Mononuclear cell (primary cell): ENCODE results near the gene UNC80. TPM values are rescaled to one million over a fixed set of nuclear protein-coding genes. Genes with fewer than 3 reads are reported as not detected.

ENCODE experiments used
- H3K27me3 ChIP-seq: 2 replicates; pipeline ENCODE4 v1.6.0; 2011; ENCODE audit warnings: low read length, control low read depth; ENCODE audit not compliant: insufficient read depth
- H3K4me1 ChIP-seq: 2 replicates; pipeline ENCODE4 v1.5.1; 2011; ENCODE audit warnings: mild to moderate bottlenecking, low read length, control low read depth; ENCODE audit not compliant: insufficient read depth
- H3K4me3 ChIP-seq: 2 replicates; pipeline ENCODE4 v1.5.1; 2011; ENCODE audit warnings: mild to moderate bottlenecking, low read length, moderate library complexity
- H3K9me3 ChIP-seq: 2 replicates; pipeline ENCODE4 v1.5.1; 2011; ENCODE audit warnings: low read depth, mild to moderate bottlenecking, control low read depth, low read length
- total RNA-seq: library from RNA; depleted of rRNA; stranded (reverse); fragments of >200 nt; gene quantifications from one replicate; pipeline ENCODE4 v1.2.3, GENCODE V29; 2012

Gene UNC80
- total RNA-seq, 1 donor = not detected

DNA sequence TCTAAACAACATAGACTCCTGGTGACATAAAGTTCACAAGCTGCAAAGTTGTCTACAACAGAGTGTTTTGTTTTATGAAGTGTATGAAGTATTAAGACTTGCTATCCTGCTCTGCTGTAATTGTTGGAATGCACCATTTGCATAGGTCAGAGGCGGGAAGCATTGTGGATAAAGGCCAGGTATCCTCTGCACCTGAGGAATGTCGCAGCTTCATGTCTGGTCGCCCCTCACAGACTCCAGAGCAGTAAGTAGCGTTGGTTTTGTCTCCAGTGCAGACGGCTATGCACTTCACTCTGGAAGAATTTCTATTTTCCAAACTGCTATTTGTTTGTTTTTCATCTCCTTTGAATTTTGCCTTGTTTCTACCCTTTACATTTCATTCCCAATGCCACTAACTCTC, 63.1 kb downstream of the UNC80 start:
- Histone ChIP-seq H3K27me3 (no peaks in the 10 kb centered on the region), H3K9me3 (no peaks in the 10 kb centered on the region), H3K4me3 (no peak overlapping the region), H3K4me1 (no peaks in the 10 kb centered on the region)

- H3K27me3 ChIP-seq = no peaks in the 10 kb centered on the region
- no peak overlapping the region for H3K4me3 ChIP-seq
- no peaks in the 10 kb centered on the region for H3K9me3 ChIP-seq
- no peaks in the 10 kb centered on the region for H3K4me1 ChIP-seq
Observed at GRCh38 chr2:209840434-209840833, 68.8 kb downstream of the UNC80 start.

DNA sequence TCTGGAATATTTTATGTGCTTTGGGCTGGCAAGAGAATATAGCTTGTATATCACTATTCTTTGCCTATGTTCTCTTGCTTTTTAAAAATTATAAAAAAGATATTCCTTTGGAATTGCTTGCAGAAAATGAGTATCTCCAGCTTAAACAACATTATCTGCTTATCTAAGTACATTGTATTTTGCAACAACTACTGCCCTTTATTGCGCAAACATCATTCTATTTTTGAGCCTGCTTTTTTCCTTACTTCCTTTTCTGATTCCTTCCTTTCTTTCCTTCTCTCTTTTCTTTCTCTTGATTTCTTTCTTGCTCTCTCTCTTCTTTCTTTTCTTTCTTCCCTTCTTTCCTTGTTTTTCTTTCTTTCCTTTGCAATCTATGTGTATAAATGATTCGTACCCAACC, 74.0 kb downstream of the UNC80 start:
- Histone ChIP-seq H3K27me3 (no peaks in the 10 kb centered on the region), H3K9me3 (no peaks in the 10 kb centered on the region), H3K4me1 (no peaks in the 10 kb centered on the region), H3K4me3 (no peak overlapping the region)

DNA sequence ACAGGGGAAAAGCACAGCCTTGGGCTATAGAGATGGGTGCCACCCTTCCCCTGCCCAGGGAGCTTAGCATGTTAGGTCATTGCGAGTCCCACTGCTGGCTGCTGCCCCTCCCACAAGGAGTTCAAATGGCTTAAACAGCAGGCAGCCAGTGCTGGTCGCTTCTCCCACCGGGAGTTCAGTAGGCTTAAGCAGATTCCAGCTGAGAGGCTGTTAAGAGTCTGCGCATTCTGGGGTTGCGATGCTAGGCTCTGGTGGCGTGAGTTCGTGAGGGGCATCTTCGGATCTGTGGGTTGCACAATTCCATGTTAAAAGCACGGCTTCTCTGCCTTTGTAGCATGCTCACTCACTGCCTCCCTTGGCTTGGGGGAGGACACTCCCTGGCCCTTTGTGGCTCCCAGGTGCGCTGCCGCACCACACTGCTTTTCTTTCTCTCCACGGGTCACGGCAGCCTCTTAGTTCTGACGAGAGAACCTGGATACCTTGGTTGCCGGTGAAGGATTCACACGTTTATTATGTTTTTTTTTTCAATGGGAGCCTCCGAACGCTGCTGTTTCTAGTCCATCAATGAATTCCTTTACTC, 93.2 kb downstream of the UNC80 start:
- Histone ChIP-seq H3K27me3 (no peaks in the 10 kb centered on the region), H3K9me3 (no peaks in the 10 kb centered on the region), H3K4me3 (no peak overlapping the region), H3K4me1 (no peaks in the 10 kb centered on the region)

DNA sequence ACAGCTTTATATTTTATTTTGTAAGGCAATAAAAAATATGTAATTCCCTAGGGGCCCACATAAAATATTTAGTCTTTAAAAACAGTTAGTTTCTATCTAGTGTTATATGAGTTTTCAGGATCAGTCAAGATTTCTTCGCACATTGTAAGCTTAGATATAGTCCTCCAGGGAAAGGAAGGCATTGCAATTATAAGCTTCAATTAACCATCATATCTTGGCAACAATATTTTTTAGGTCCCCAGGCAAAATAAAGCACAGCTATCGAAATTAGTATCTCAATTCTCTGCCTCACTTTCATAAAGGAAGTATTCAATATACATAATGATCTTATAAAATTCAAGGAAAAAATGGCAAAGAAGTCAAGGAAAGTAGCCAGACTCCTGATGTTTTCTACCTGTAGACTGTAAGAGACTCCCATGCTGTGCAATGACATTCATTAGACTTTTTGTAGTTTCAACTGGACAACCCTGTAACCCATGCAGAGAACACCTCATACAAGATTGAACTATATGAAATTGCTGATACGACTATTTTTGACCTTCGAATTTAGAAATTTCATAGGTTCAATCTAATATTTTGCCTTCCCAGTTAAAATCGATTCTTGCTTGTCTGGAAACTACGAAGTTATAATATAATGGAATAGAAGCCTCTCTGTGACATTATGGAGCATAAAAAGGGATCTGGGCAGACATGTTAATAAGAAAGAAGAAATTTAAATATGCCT, 96.8 kb downstream of the UNC80 start:
- no peaks in the 10 kb centered on the region for H3K4me1 ChIP-seq
- H3K27me3 ChIP-seq = no peaks in the 10 kb centered on the region
- no peaks in the 10 kb centered on the region for H3K9me3 ChIP-seq
- no peak overlapping the region for H3K4me3 ChIP-seq

DNA sequence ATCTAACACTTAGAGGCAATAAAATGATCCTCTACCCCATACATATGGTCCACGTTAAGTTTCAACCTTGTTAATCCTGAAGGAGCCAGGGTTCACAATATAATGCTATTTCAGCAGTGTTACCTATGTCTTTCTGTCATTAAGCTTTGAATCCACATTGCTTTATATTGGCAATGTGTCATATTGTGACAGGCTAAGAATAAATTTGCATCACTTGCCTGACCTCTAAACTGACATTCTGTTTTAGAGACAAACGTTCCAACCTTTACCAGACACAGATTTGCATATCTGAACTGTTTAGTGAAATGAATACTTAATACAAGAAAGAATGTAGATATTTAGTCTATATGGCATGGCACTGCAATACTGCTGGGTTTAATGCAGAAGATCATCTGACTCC, 98.4 kb downstream of the UNC80 start:
- Histone ChIP-seq H3K27me3 (no peaks in the 10 kb centered on the region), H3K9me3 (no peaks in the 10 kb centered on the region), H3K4me3 (no peak overlapping the region), H3K4me1 (no peaks in the 10 kb centered on the region)

- no peaks in the 10 kb centered on the region for H3K27me3 ChIP-seq
- no peaks in the 10 kb centered on the region for H3K4me1 ChIP-seq
- no peak overlapping the region for H3K4me3 ChIP-seq
- H3K9me3 ChIP-seq = no peaks in the 10 kb centered on the region
Observed at GRCh38 chr2:209872675-209873074, 101.0 kb downstream of the UNC80 start.

DNA sequence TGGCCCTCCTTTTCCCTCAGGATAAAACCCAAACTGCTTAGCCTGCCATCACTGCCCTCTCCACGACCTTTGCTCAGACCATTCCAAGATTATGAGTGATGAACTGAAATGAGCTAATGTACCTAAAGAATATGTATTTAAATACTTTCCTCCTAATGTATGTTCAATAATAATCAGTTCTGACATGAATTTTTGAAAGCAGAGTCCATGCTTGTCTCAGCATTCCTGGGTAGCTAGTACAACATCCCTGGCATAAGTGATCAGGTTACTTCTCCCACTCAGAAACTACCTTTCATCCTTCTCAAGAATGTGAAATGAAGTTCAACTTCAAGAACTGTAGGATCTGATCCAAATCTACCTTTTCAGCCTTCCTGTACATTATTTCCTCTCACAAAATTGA, 103.6 kb downstream of the UNC80 start:
- Histone ChIP-seq H3K27me3 (no peaks in the 10 kb centered on the region), H3K4me3 (no peak overlapping the region), H3K9me3 (no peaks in the 10 kb centered on the region), H3K4me1 (no peaks in the 10 kb centered on the region)

- Histone ChIP-seq H3K4me1 (no peaks in the 10 kb centered on the region), H3K27me3 (no peaks in the 10 kb centered on the region), H3K4me3 (no peak overlapping the region), H3K9me3 (no peaks in the 10 kb centered on the region)
Observed at GRCh38 chr2:209876211-209876610, 104.6 kb downstream of the UNC80 start.

GRCh38 chr2:209878701-209879100, 107.1 kb downstream of the UNC80 start:
- H3K27me3 ChIP-seq = no peaks in the 10 kb centered on the region
- H3K4me3 ChIP-seq = no peak overlapping the region
- no peaks in the 10 kb centered on the region for H3K4me1 ChIP-seq
- no peaks in the 10 kb centered on the region for H3K9me3 ChIP-seq

DNA sequence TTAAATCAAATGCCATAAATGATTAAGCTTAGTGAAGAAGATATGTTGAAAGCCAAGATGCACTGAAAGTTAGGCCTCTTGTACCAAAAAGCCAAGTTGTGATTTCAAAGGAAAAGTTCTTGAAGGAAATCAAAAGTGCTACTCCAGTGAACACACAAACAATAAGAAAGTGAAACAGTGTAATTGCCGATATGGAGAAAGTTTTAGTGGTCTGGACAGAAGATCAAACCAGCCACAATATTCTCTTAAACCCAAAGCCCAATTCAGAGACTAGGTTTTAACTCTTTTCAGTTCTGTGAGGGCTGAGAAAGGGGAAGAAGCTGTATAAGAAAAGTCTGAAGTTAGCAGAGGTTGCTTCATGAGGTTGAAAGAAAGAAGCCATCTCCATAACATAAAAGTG, 129.0 kb downstream of the UNC80 start:
- Histone ChIP-seq H3K9me3 (no peaks in the 10 kb centered on the region), H3K27me3 (no peaks in the 10 kb centered on the region), H3K4me3 (no peak overlapping the region), H3K4me1 (no peaks in the 10 kb centered on the region)

DNA sequence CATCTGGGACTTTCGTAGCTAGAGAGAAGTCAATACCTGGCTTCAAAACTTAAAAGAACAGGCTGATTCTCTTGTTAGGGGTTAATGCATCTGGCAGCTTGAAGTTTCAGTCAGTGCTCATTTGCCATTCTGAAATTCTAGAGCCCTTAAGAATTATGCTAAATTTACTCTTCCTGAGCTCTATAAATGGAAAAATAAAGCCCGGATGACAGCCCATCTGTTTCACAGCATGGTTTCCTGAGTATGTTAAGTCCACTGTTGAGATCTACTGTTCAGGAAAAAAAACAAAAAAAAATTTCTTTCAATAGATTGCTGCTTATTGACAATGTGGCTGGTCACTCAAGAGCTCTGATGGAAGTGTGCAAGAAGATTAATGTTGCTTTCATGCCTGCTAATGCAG, 129.5 kb downstream of the UNC80 start:
- Histone ChIP-seq H3K27me3 (no peaks in the 10 kb centered on the region), H3K9me3 (no peaks in the 10 kb centered on the region), H3K4me1 (no peaks in the 10 kb centered on the region), H3K4me3 (no peak overlapping the region)

DNA sequence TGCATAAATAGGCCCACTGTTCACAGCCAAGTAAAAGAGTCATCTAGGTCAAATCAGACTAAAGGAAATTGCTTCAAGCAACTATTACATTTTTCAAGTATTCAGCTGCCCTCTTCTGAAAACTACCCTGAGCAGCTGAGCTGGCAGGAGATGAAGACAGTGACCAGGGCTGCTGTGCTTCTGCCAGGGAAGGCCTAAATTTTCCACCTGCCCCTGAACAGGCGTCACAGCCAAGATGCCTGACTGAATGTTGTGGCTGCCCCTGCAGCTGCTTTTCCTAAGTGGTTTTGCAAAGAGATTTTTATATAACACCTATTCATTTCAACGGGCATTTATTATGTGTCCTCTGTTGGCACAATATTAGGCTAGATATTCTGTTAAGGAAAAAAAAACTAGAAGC, 134.1 kb downstream of the UNC80 start:
- H3K4me3 ChIP-seq = no peak overlapping the region
- H3K27me3 ChIP-seq = no peaks in the 10 kb centered on the region
- H3K4me1 ChIP-seq = no peaks in the 10 kb centered on the region
- H3K9me3 ChIP-seq = no peaks in the 10 kb centered on the region

DNA sequence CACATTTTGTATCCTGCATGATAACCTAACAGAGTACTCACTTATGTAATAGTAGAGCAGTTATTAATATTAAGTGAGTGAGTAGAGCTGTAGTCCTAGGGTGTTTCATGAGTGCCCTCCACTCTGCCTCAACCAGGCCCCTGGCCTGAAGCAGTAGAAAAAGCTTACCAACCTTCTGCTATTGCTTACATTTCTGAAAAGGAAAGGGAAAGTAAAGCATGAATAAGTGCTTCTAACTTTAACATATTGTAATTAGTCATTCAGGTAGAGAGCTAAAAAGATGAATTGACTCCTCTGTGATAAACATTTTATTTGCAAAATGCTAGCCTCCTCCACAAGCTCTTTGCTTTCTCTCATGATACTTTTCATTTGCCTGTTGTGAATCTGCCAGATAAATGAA, 136.1 kb downstream of the UNC80 start:
- H3K9me3 ChIP-seq = no peaks in the 10 kb centered on the region
- no peak overlapping the region for H3K4me3 ChIP-seq
- no peaks in the 10 kb centered on the region for H3K4me1 ChIP-seq
- no peaks in the 10 kb centered on the region for H3K27me3 ChIP-seq

DNA sequence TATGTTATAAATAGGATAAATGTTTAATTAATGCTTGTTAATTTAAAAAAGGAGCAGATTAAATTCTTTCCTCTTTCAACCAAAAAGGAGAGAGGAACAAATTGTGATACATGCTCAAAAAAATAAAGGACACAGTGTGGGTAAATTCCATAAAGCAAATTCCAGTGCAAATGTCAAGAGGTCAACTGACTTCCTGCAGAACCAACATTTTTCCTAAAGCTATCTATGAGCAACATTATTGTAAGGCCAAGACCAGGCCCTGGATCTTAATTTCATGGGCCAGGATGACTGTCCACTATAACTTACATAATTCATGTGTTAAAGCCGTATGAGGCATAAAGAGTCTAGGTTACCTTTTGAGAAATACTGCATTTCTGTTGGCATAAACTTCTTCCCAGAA, 136.9 kb downstream of the UNC80 start:
- Histone ChIP-seq H3K4me1 (no peaks in the 10 kb centered on the region), H3K4me3 (no peak overlapping the region), H3K27me3 (no peaks in the 10 kb centered on the region), H3K9me3 (no peaks in the 10 kb centered on the region)

DNA sequence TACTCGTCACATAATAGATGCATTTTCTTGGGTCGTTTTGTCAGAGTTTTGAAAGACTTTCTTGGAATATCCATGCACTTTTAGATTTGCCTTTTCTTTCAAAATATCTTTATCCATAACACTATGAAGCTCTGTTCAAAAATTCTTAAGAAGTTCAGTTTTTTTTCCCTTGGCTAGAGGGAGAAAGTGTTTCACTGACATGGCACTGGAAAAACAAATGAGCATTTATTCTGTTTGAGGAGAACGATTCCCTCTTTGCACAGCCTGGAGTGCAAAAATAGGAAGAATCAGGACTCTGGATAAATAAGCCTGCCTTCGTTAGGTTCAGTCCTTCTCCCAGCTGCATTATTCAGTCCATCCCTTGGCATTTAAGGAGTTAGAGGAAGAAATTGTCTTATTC, 139.9 kb downstream of the UNC80 start:
- Histone ChIP-seq H3K9me3 (no peaks in the 10 kb centered on the region), H3K27me3 (no peaks in the 10 kb centered on the region), H3K4me3 (no peak overlapping the region), H3K4me1 (no peaks in the 10 kb centered on the region)
